HCT116 (cell line): ENCODE results near the gene STAM. TPM values are rescaled to one million over a fixed set of nuclear protein-coding genes. Genes with fewer than 3 reads are reported as not detected.

Experiments used
- ATAC-seq: fragments of 200-7000 bp; cut with Tn5 transposase; 2 replicates; pipeline ENCODE4 v1.9.1; 2020; ENCODE audit warnings: mild to moderate bottlenecking, moderate library complexity
- BruUV-seq: library from RNA; stranded (reverse); fragments of 400-500 nt; replicated peaks from 2 replicates; lab custom pipeline; 2021; lab: Mats Ljungman, UMichigan
- CTCF ChIA-PET: fragments of 300-600 bp; sonication (Branson Sonifier 250); formaldehyde crosslinking; loops from one replicate; lab custom pipeline; 2021; ENCODE audit warnings: antibody characterized with exemption; lab: Charles Lee
- POLR2A ChIA-PET: fragments of 300-600, 350-600 bp; sonication (Branson Sonifier 250); formaldehyde crosslinking; loops from one replicate; lab custom pipeline; 2021; ENCODE audit warnings: antibody characterized with exemption; lab: Charles Lee
- RAD21 ChIA-PET, 2 experiments: fragments of 300-600 bp; sonication (Branson Sonifier 250); formaldehyde crosslinking; loops; one replicate each; lab custom pipeline; 2023; ENCODE audit warnings: low total read pairs in 2 of 2; ENCODE audit not compliant: uncharacterized antibody in 2 of 2, unreplicated experiment in 2 of 2, low non-redundant PET in 1 of 2; lab: Charles Lee
- DNase-seq: peaks from one replicate; pipeline ENCODE4 v3.0.0-alpha.2; 2010; ENCODE audit warnings: low read depth, low spot score
- H2AFZ ChIP-seq: fragments of 200-600 bp; shearing (Covaris generic), sonication (generic); 2 replicates; pipeline ENCODE4 v1.6.1; 2017; ENCODE audit warnings: low read depth, mixed run types, mixed read lengths, antibody characterized with exemption, low read length; ENCODE audit not compliant: poor library complexity, severe bottlenecking
- H3K27ac ChIP-seq: 2 replicates; pipeline ENCODE4 v1.5.1; 2012; ENCODE audit warnings: low read depth, low read length
- H3K27me3 ChIP-seq: fragments of 200-600 bp; sonication (generic); 2 replicates; pipeline ENCODE4 v1.6.1; 2016; ENCODE audit warnings: mixed run types, low read length, mixed read lengths; ENCODE audit not compliant: insufficient read depth
- H3K36me3 ChIP-seq, 2 experiments: fragments of 200-500 bp in 1 of 2; fragments of 200-600 bp in 1 of 2; sonication (Bioruptor generic) in 1 of 2; sonication (generic) in 1 of 2; 2 replicates each; pipeline versions ENCODE4 v1.5.1 to v1.6.1; 2014 to 2016; ENCODE audit warnings: low read length in 2 of 2, inconsistent platforms in 1 of 2, mixed read lengths in 1 of 2, mixed run types in 1 of 2; ENCODE audit not compliant: insufficient read depth in 2 of 2, control insufficient read depth in 1 of 2
- H3K4me1 ChIP-seq, 2 experiments: fragments of 200-600 bp in 1 of 2; sonication (generic) in 1 of 2; 2 replicates each; pipeline versions ENCODE4 v1.5.1 to v1.6.1; 2012 to 2017; ENCODE audit warnings: low read length in 2 of 2, inconsistent platforms in 1 of 2, mild to moderate bottlenecking in 1 of 2, mixed read lengths in 1 of 2, mixed run types in 1 of 2, moderate library complexity in 1 of 2; ENCODE audit not compliant: insufficient read depth in 2 of 2, control insufficient read depth in 1 of 2
- H3K4me2 ChIP-seq: fragments of 200-600 bp; sonication (generic); 2 replicates; pipeline ENCODE4 v1.6.1; 2017; ENCODE audit warnings: mixed run types, low read length, mixed read lengths
- H3K4me3 ChIP-seq, 2 experiments: fragments of 200-600 bp in 1 of 2; sonication (generic) in 1 of 2; replicated peaks in 1 of 2; 2 replicates each; pipeline ENCODE4 v1.5.1; 2011 to 2016; ENCODE audit warnings: low read length in 2 of 2, control low read depth in 1 of 2, low read depth in 1 of 2, mild to moderate bottlenecking in 1 of 2, mixed read lengths in 1 of 2, mixed run types in 1 of 2
- H3K79me2 ChIP-seq: fragments of 200-600 bp; sonication (generic); 2 replicates; pipeline ENCODE4 v1.6.1; 2017; ENCODE audit warnings: mild to moderate bottlenecking, mixed run types, low read length, moderate library complexity, mixed read lengths; ENCODE audit not compliant: insufficient read depth
- H3K9ac ChIP-seq: fragments of 200-600 bp; sonication (generic); 2 replicates; pipeline ENCODE4 v1.6.1; 2016; ENCODE audit warnings: low read length, mixed read lengths
- H3K9me2 ChIP-seq: fragments of 200-600 bp; sonication (generic), shearing (Covaris generic); 2 replicates; pipeline ENCODE4 v1.6.1; 2017; ENCODE audit warnings: mixed run types, mild to moderate bottlenecking, moderate library complexity; ENCODE audit not compliant: insufficient read depth
- H3K9me3 ChIP-seq, 2 experiments: fragments of 200-500 bp in 1 of 2; fragments of 200-600 bp in 1 of 2; sonication (Bioruptor generic) in 1 of 2; sonication (generic) in 1 of 2; 2 replicates each; pipeline ENCODE4 v1.6.1; 2014 to 2017; ENCODE audit warnings: low read length in 2 of 2, mixed read lengths in 2 of 2, inconsistent platforms in 1 of 2, low read depth in 1 of 2, mild to moderate bottlenecking in 1 of 2, mixed run types in 1 of 2, moderate library complexity in 1 of 2; ENCODE audit not compliant: control insufficient read depth in 1 of 2, insufficient read depth in 1 of 2
- H4K20me1 ChIP-seq: fragments of 200-600 bp; sonication (generic), shearing (Covaris generic); 2 replicates; pipeline ENCODE4 v1.6.1; 2017; ENCODE audit warnings: mixed run types, mild to moderate bottlenecking, moderate library complexity; ENCODE audit not compliant: insufficient read depth
- ATF3 ChIP-seq: IDR thresholded peaks from 2 replicates; pipeline ENCODE4 v1.6.1; 2012
- EGR1 ChIP-seq: IDR thresholded peaks from 2 replicates; pipeline ENCODE4 v1.6.1; 2012; ENCODE audit warnings: low read depth
- ELF1 ChIP-seq: IDR thresholded peaks from 2 replicates; pipeline ENCODE4 v1.6.1; 2012; ENCODE audit warnings: low read depth, borderline replicate concordance
- EZH2 ChIP-seq: fragments of 200-600 bp; sonication (generic); IDR thresholded peaks from 2 replicates; pipeline ENCODE4 v1.6.1; 2017; ENCODE audit warnings: antibody characterized with exemption, mixed run types
- EZH2phosphoT487 ChIP-seq: fragments of 200-600 bp; IDR thresholded peaks from 2 replicates; pipeline ENCODE4 v1.6.1; 2018; ENCODE audit warnings: antibody characterized with exemption, borderline replicate concordance
- FOSL1 ChIP-seq: IDR thresholded peaks from 2 replicates; pipeline ENCODE4 v1.6.1; 2012; ENCODE audit warnings: low read depth
- POLR2A ChIP-seq: IDR thresholded peaks from 2 replicates; pipeline ENCODE4 v1.7.0; 2011; ENCODE audit warnings: borderline replicate concordance; ENCODE audit not compliant: insufficient read depth, insufficient read length; ENCODE audit errors: extremely low read depth
- POLR2AphosphoS5 ChIP-seq: IDR thresholded peaks from 2 replicates; pipeline ENCODE4 v1.6.1; 2011; ENCODE audit warnings: mild to moderate bottlenecking, low read depth, low read length, moderate library complexity
- RAD21 ChIP-seq: IDR thresholded peaks from 2 replicates; pipeline ENCODE4 v1.6.1; 2012; ENCODE audit warnings: low read depth, mild to moderate bottlenecking
- SIN3A ChIP-seq: IDR thresholded peaks from 2 replicates; pipeline ENCODE4 v1.6.1; 2012; ENCODE audit warnings: low read depth
- SP1 ChIP-seq: IDR thresholded peaks from 2 replicates; pipeline ENCODE4 v1.6.1; 2012; ENCODE audit warnings: low read depth
- SRF ChIP-seq: IDR thresholded peaks from 2 replicates; pipeline ENCODE4 v1.6.1; 2012; ENCODE audit warnings: low read depth
- ZBTB33 ChIP-seq: IDR thresholded peaks from 2 replicates; pipeline ENCODE4 v1.6.1; 2011; ENCODE audit warnings: mild to moderate bottlenecking, low read length, moderate library complexity; ENCODE audit not compliant: insufficient replicate concordance; ENCODE audit errors: extremely low read depth
- ZFX ChIP-seq: fragments of 450-650 bp; IDR thresholded peaks from 2 replicates; pipeline ENCODE4 v1.6.1; 2017
- ZNF274 ChIP-seq: fragments of 200-500 bp; sonication (Bioruptor generic); IDR thresholded peaks from 2 replicates; pipeline ENCODE4 v1.6.1; 2014; ENCODE audit warnings: mild to moderate bottlenecking, low read depth, low read length, inconsistent platforms
- intact Hi-C: fragments of 100-400 bp; cut with micrococcal nuclease; formaldehyde crosslinking; loops from 2 replicates; pipeline ENCODE4 v1.10.0; 2022
- total RNA-seq: library from RNA; stranded (reverse); gene quantifications from one replicate; pipeline ENCODE4 v1.2.1, GENCODE V29; 2021; ENCODE audit not compliant: unreplicated experiment

The STAM gene
- total RNA-seq, 1 experiment from 2014 or later, result 23.0 TPM

GRCh38 chr10:17622061-17622460 is 21.9 kb upstream of the STAM start:
- Histone ChIP-seq H3K4me2 (no peak overlapping the region), H3K4me1 (peaks cover 4 to 16% of the 10 kb centered on the region in 2 experiments; a peak in 3 of 4 replicates), H4K20me1 (no peaks in the 10 kb centered on the region), H3K9ac (no peak overlapping the region)
- TF ChIP-seq EGR1 (no peak), ATF3 (no peak), POLR2AphosphoS5 (no peak), SP1 (no peak), RAD21 (no peak), ZNF274 (no peak), ELF1 (no peak), ZBTB33 (no peak), EZH2phosphoT487 (no peak), FOSL1 (no peak), SRF (no peak), POLR2A (no peak), EZH2 (no peak), ZFX (no peak), SIN3A (no peak)
- TF ChIP-seq, all 23 proteins: peak for 0
- Histone ChIP-seq H3K9me2 (no peaks in the 10 kb centered on the region), H3K9me3 (no peaks in the 10 kb centered on the region), H3K36me3 (no peaks in the 10 kb centered on the region), H3K4me3 (no peak overlapping the region), H2AFZ (no peak overlapping the region), H3K79me2 (no peaks in the 10 kb centered on the region), H3K27ac (no peak overlapping the region), H3K27me3 (no peaks in the 10 kb centered on the region)
- POLR2A ChIA-PET, result interaction anchor here (1.4 kb wide), 1 partner anchor 22 kb away, joined by 4 read pairs; the partner anchor contains the start of gene STAM
- DNase-seq (no peak), ATAC-seq (no peak)
- CTCF ChIA-PET, result no interaction called here
- RAD21 ChIA-PET, result no interaction called here
- BruUV-seq, result no TSS peak
- intact Hi-C loops, result no loop called here
